IMR-90 (cell line): ENCODE measurements around the gene C19orf25.

ENCODE experiments used
- BHLHE40 ChIP-seq: fragments of 150-350 bp; IDR thresholded peaks from 2 replicates; pipeline ENCODE4 v1.6.1; 2016; ENCODE audit warnings: mild to moderate bottlenecking, low read depth, low read length
- MAZ ChIP-seq: IDR thresholded peaks from 2 replicates; pipeline ENCODE4 v1.6.1; 2012; ENCODE audit warnings: low read depth, mild to moderate bottlenecking, low read length, improper control_type of control experiment, moderate library complexity, borderline replicate concordance
- RAD21 ChIP-seq: IDR thresholded peaks from 2 replicates; pipeline ENCODE4 v1.6.1; 2012; ENCODE audit warnings: low read length, improper control_type of control experiment

DNA sequence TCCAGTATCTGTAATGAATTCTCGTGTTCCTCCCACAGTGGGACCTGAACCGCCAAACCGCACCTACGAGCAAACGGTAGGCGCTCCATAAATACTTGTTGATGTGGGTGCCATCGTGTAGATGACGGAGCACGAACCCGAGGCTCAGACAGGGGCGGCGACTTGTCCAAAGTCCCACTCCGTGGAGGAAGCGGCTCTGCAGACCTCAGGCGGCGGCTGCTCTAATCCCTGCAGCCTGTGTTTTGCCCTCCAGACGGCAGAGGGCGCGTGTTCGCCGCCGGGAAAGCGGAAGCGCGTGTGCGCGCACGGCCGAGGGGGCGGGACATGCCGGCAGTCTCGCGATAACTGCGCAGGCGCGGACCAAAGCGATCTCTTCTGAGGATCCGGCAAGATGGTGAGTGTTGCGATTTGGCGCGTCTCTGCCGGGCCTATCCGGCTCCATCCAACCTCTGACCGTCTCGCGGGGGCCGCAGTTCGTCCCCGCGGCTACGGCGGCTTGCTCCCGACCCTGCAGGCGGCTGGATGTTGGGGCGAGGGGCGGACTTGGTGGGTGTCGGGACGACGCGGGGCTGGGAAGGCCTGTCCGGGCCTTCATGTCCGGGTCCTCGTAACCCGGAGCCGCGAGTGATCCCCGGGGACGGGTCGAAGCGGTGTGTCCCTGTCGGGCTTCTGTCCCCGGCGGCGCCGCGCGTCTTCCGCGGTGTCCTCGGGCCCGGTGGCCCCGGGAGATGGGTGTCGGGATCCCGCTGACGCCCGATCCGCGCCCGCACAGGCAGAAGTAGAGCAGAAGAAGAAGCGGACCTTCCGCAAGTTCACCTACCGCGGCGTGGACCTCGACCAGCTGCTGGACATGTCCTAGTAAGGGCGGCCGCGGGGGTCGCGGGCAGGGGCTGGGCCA lies 40.7 kb downstream of the C19orf25 start, which contains the start of gene RPS15:
- peak; percentile 41 for TF ChIP-seq RAD21
- TF ChIP-seq BHLHE40: peak; percentile 46; the same call in 1 of the 2 replicates
- peak; percentile 37; the same call in 1 of the 2 replicates for TF ChIP-seq MAZ
